ENCODE data around the gene RNASE9. TPM values are rescaled to one million over a fixed set of nuclear protein-coding genes. Genes with fewer than 3 reads are reported as not detected.
"Not testable (repeated sequence)": the region's sequence is repeated elsewhere in the genome, so short reads cannot be mapped to it uniquely, and the experiment has no call there.

Gene RNASE9
- total RNA-seq, 2 donors from 2014 or later: not detected

- H3K27me3 Mint-ChIP-seq: peaks cover 16 to 20% of the 10 kb centered on the region in 2 donors
- no peak overlapping the region for H3K4me3 Mint-ChIP-seq
- DNase-seq (ENCODE audit: low spot score) (no peak), ATAC-seq (no peak)
- H3K36me3 Mint-ChIP-seq: no peaks in the 10 kb centered on the region
- H3K4me1 Mint-ChIP-seq (ENCODE audit: low read depth in 2 of 2): no peaks in the 10 kb centered on the region
- H3K27ac Mint-ChIP-seq: no peak overlapping the region
- H3K9me3 Mint-ChIP-seq: no peaks in the 10 kb centered on the region
Measured at GRCh38 chr14:20524027-20524426, 36.8 kb downstream of the RNASE9 start.

GRCh38 chr14:20522332-20522731 is 38.5 kb downstream of the RNASE9 start:
- Mint-ChIP-seq H3K36me3 (no peaks in the 10 kb centered on the region), H3K4me1 (ENCODE audit: low read depth in 2 of 2) (no peaks in the 10 kb centered on the region), H3K27ac (no peak overlapping the region), H3K27me3 (peaks cover 6 to 9% of the 10 kb centered on the region in 2 donors), H3K9me3 (no peaks in the 10 kb centered on the region), H3K4me3 (no peak overlapping the region)
- ATAC-seq: no peak
- no peak for DNase-seq (ENCODE audit: low spot score)

GRCh38 chr14:20516921-20517320 is 43.9 kb downstream of the RNASE9 start:
- Mint-ChIP-seq H3K4me1 (ENCODE audit: low read depth in 2 of 2) (no peaks in the 10 kb centered on the region), H3K27ac (no peak overlapping the region), H3K27me3 (peaks cover 0 to 4% of the 10 kb centered on the region in 2 donors), H3K9me3 (no peaks in the 10 kb centered on the region), H3K36me3 (no peaks in the 10 kb centered on the region), H3K4me3 (no peak overlapping the region)
- DNase-seq (ENCODE audit: low spot score) (no peak), ATAC-seq (no peak)

- no peak overlapping the region for H3K27ac Mint-ChIP-seq
- no peak overlapping the region for H3K4me3 Mint-ChIP-seq
- H3K4me1 Mint-ChIP-seq (ENCODE audit: low read depth in 2 of 2): no peaks in the 10 kb centered on the region
- no peaks in the 10 kb centered on the region for H3K36me3 Mint-ChIP-seq
- no peaks in the 10 kb centered on the region for H3K9me3 Mint-ChIP-seq
- ATAC-seq (no peak), DNase-seq (ENCODE audit: low spot score) (no peak)
- H3K27me3 Mint-ChIP-seq: peaks cover 0 to 4% of the 10 kb centered on the region in 2 donors
Measured at GRCh38 chr14:20515846-20516245, 45.0 kb downstream of the RNASE9 start.

- Mint-ChIP-seq H3K4me1 (ENCODE audit: low read depth in 2 of 2) (no peaks in the 10 kb centered on the region), H3K4me3 (no peak overlapping the region), H3K27ac (no peak overlapping the region), H3K9me3 (no peaks in the 10 kb centered on the region), H3K27me3 (peaks cover 0 to 4% of the 10 kb centered on the region in 2 donors), H3K36me3 (no peaks in the 10 kb centered on the region)
- ATAC-seq (no peak), DNase-seq (ENCODE audit: low spot score) (no peak)
Measured at GRCh38 chr14:20512177-20512905, 48.5 kb downstream of the RNASE9 start.

GRCh38 chr14:20508367-20508766 is 52.5 kb downstream of the RNASE9 start:
- DNase-seq (ENCODE audit: low spot score) (no peak), ATAC-seq (no peak)
- no peaks in the 10 kb centered on the region for H3K9me3 Mint-ChIP-seq
- H3K4me1 Mint-ChIP-seq (ENCODE audit: low read depth in 2 of 2): no peaks in the 10 kb centered on the region
- H3K36me3 Mint-ChIP-seq: no peaks in the 10 kb centered on the region
- no peak overlapping the region for H3K27ac Mint-ChIP-seq
- H3K4me3 Mint-ChIP-seq: no peak overlapping the region
- peaks cover 0 to 11% of the 10 kb centered on the region in 2 donors for H3K27me3 Mint-ChIP-seq

GRCh38 chr14:20507537-20507936 is 53.3 kb downstream of the RNASE9 start:
- H3K36me3 Mint-ChIP-seq: not testable (repeated sequence)

GRCh38 chr14:20506752-20507151 is 54.1 kb downstream of the RNASE9 start:
- not testable (repeated sequence) for H3K36me3 Mint-ChIP-seq, H3K9me3 Mint-ChIP-seq, H3K27ac Mint-ChIP-seq

More at GRCh38 chr14:20507537-20507936, 53.3 kb downstream of the RNASE9 start:
- ATAC-seq; H3K9me3 Mint-ChIP-seq; H3K4me3 Mint-ChIP-seq; DNase-seq (ENCODE audit: low spot score); H3K4me1 Mint-ChIP-seq (ENCODE audit: low read depth in 2 of 2); H3K27ac Mint-ChIP-seq; H3K27me3 Mint-ChIP-seq: not testable (repeated sequence)

GRCh38 chr14:20506276-20506675 is 54.6 kb downstream of the RNASE9 start:
- not testable (repeated sequence) for ATAC-seq; H3K9me3 Mint-ChIP-seq; H3K4me1 Mint-ChIP-seq (ENCODE audit: low read depth in 2 of 2); DNase-seq (ENCODE audit: low spot score); H3K36me3 Mint-ChIP-seq; H3K4me3 Mint-ChIP-seq; H3K27ac Mint-ChIP-seq; H3K27me3 Mint-ChIP-seq

More at GRCh38 chr14:20506752-20507151, 54.1 kb downstream of the RNASE9 start:
- H3K4me3 Mint-ChIP-seq; DNase-seq (ENCODE audit: low spot score); ATAC-seq; H3K4me1 Mint-ChIP-seq (ENCODE audit: low read depth in 2 of 2); H3K27me3 Mint-ChIP-seq: not testable (repeated sequence)

Other genes with a start within 250 kb of the RNASE9 start
- 10 to 100 TPM; 25.4 to 66.3 TPM for gene CCNB1IP1, start 227.8 kb downstream of the RNASE9 start, total RNA-seq
- gene PARP2, start 217.4 kb downstream of the RNASE9 start, total RNA-seq: 10 to 100 TPM; 23.7 to 37.2 TPM
- gene TEP1, start 147.5 kb downstream of the RNASE9 start, total RNA-seq: 10 to 100 TPM; 38.2 to 47.6 TPM
- under 1 TPM; 0.22 to 0.43 TPM for gene KLHL33, start 124.9 kb downstream of the RNASE9 start, total RNA-seq
- 10 to 100 TPM; 43.1 to 78.0 TPM for gene OSGEP, start 106.2 kb downstream of the RNASE9 start, total RNA-seq
- gene APEX1, start 105.8 kb downstream of the RNASE9 start, total RNA-seq: 100 to 1,000 TPM; 130 to 151 TPM
- 10 to 100 TPM; 33.3 to 34.5 TPM for gene PIP4P1, start 99.6 kb downstream of the RNASE9 start, total RNA-seq
- gene PNP, start 91.6 kb downstream of the RNASE9 start, total RNA-seq: 100 to 1,000 TPM; 124 to 199 TPM
- gene RNASE10, start 55.5 kb downstream of the RNASE9 start, total RNA-seq: under 1 TPM; 0.50 to 0.75 TPM
- gene RNASE11, start 27.0 kb upstream of the RNASE9 start, total RNA-seq: not detected
- not detected for gene RNASE12, start 30.3 kb upstream of the RNASE9 start, total RNA-seq
- gene OR6S1, start 80.6 kb upstream of the RNASE9 start, total RNA-seq: not detected
- 1 to 10 TPM in 1 of 2 donors, under 1 TPM in 1; 0.50 to 1.2 TPM for gene RNASE4, start 123.5 kb upstream of the RNASE9 start, total RNA-seq
- 1 to 10 TPM in 1 of 2 donors, under 1 TPM in 1; 0.78 to 1.6 TPM for gene ANG, start 127.7 kb upstream of the RNASE9 start, total RNA-seq
- not detected for gene EDDM3A, start 184.8 kb upstream of the RNASE9 start, total RNA-seq
- not detected for gene EDDM3B, start 207.4 kb upstream of the RNASE9 start, total RNA-seq
- gene RNASE6, start 220.2 kb upstream of the RNASE9 start, total RNA-seq: 1 to 10 TPM in 1 of 2 donors, under 1 TPM in 1; 0.56 to 1.3 TPM
- gene RNASE1, start 241.8 kb upstream of the RNASE9 start, total RNA-seq: not detected

Measured in natural killer cell treated with Interleukin-12 subunit alpha and Interleukin-12 subunit beta and Interleukin-15 and Interleukin-18, amount 100 ng/mL, for 72 hours (primary cell).